Measurements from ENCODE around the gene PDE8B. TPM values are rescaled to one million over a fixed set of nuclear protein-coding genes. Genes with fewer than 3 reads are reported as not detected.

The PDE8B gene
- total and polyA plus RNA-seq, 11 donors, result 1.1 to 9.3 (median 3.4) TPM

DNA sequence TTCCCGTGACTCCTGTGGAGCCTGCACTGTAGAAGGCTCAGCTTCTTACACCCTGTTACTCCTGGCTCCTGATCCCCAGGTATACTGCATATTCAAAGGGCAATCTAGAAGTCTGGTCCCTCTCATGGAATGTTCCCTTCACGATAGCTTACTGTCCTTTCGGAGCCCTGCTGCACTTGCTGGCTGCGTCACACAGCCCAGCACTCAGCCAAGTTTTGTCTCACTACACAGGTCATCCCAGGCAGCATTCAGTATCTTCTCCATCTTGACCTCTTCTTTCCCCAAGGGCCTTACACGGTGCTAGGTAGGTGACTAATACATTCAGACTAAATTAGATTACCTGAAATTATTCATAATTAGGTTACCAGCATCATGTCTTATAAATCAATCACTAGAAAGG, 157.9 kb downstream of the PDE8B start:
- 68 to 81% (median 70%) methylated on average over 5 of the region's 5 CpGs for WGBS, 4 donors
- Histone ChIP-seq H3K36me3 (no peaks in the 10 kb centered on the region), H3K27ac (no peak overlapping the region), H3K27me3 (no peaks in the 10 kb centered on the region), H3K4me1 (no peaks in the 10 kb centered on the region), H3K9me3 (no peaks in the 10 kb centered on the region), H3K4me3 (no peak overlapping the region)
- TF ChIP-seq POLR2A (IDR thresholded peaks at IDR 0.05), result no peak
- TF ChIP-seq, protein P1, sequence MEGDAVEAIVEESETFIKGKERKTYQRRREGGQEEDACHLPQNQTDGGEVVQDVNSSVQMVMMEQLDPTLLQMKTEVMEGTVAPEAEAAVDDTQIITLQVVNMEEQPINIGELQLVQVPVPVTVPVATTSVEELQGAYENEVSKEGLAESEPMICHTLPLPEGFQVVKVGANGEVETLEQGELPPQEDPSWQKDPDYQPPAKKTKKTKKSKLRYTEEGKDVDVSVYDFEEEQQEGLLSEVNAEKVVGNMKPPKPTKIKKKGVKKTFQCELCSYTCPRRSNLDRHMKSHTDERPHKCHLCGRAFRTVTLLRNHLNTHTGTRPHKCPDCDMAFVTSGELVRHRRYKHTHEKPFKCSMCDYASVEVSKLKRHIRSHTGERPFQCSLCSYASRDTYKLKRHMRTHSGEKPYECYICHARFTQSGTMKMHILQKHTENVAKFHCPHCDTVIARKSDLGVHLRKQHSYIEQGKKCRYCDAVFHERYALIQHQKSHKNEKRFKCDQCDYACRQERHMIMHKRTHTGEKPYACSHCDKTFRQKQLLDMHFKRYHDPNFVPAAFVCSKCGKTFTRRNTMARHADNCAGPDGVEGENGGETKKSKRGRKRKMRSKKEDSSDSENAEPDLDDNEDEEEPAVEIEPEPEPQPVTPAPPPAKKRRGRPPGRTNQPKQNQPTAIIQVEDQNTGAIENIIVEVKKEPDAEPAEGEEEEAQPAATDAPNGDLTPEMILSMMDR (IDR thresholded peaks at IDR 0.05), result no peak
- DNase-seq (peak in 1 of 5 donors; percentile 38), ATAC-seq (peak; percentile 48 to 91 (median 80))
- intact Hi-C loops (cut with DNase I), result no loop called here

DNA sequence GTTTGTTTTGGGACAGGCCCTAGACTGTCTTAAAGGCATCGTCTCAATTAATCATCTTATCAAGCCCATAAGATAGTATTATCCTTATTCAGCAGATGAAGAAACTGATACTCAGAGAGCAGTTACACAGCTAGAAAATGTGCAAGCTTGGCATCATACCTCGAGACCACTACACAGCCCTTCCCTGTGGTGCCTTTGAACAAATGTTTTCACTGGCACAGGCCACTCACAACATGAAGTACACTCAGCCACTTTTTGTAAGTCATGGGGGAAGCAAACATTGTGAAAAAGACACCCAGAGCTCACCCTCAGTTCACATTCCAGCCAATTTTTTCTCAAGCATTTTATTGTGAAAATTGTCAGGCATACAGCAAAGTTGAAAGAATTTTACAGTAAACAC, 159.1 kb downstream of the PDE8B start:
- Histone ChIP-seq H3K27me3 (no peaks in the 10 kb centered on the region), H3K4me3 (no peak overlapping the region), H3K36me3 (no peaks in the 10 kb centered on the region), H3K9me3 (no peaks in the 10 kb centered on the region), H3K4me1 (no peaks in the 10 kb centered on the region), H3K27ac (no peak overlapping the region)
- no peak for ATAC-seq
- no peak for DNase-seq
- 67 to 80% (median 73%) methylated on average over 2 of the region's 2 CpGs for WGBS, 4 donors
- TF ChIP-seq, protein P1 (IDR thresholded peaks at IDR 0.05), result no peak
- TF ChIP-seq POLR2A (IDR thresholded peaks at IDR 0.05), result no peak
- intact Hi-C loops (cut with DNase I), result no loop called here

GRCh38 chr5:77374686-77375085, 164.2 kb downstream of the PDE8B start:
- Histone ChIP-seq H3K9me3 (no peaks in the 10 kb centered on the region), H3K27ac (no peak overlapping the region), H3K27me3 (no peaks in the 10 kb centered on the region), H3K4me3 (no peak overlapping the region), H3K36me3 (no peaks in the 10 kb centered on the region), H3K4me1 (no peaks in the 10 kb centered on the region)
- ATAC-seq (no peak), DNase-seq (no peak)
- WGBS, 4 donors, result 61 to 96% (median 84%) methylated on average over 3 of the region's 3 CpGs
- TF ChIP-seq, protein P1 (IDR thresholded peaks at IDR 0.05), result no peak
- TF ChIP-seq POLR2A (IDR thresholded peaks at IDR 0.05), result no peak
- intact Hi-C loops (cut with DNase I), result no loop called here

DNA sequence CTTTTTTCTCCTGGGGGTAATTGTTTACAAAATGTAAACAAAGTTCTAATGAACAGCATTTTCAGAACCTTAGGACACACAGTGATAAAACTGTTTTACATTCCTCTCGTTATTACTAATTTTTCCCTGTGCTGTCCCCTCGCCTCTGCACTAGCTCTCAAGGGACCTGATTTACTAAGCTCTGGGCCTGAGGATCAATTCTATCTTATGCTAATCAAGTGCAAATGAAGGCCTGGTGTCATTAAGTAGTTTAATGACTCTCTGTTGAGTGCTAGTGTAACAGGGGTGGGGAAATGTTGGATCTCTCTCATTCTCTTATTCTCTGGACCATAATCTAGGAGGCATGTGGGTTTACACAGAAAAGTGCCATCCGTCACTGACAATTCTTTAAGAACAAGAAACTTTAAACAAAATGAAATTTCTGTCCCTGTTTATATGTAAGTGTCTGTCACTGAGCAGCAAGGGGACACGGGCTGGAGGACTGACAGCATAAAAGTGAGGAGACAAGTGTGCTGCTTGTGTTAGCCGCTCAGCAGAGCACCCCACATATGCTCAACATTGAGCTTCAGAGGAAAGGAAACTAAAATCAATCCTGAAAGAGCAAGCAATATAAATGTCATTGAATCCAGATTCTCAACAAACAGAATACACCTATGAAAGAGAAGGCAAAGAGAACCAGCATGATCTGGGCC, 166.3 kb downstream of the PDE8B start:
- no peak overlapping the region for H3K27ac ChIP-seq
- intact Hi-C loops (cut with DNase I), result no loop called here
- H3K9me3 ChIP-seq, result no peaks in the 10 kb centered on the region
- H3K36me3 ChIP-seq, result no peaks in the 10 kb centered on the region
- ATAC-seq (no peak), DNase-seq (no peak)
- H3K4me3 ChIP-seq, result no peak overlapping the region
- 66 to 88% (median 86%) methylated on average over 5 of the region's 5 CpGs for WGBS, 4 donors
- TF ChIP-seq, protein P1 (IDR thresholded peaks at IDR 0.05), result no peak
- TF ChIP-seq POLR2A (IDR thresholded peaks at IDR 0.05), result no peak
- no peaks in the 10 kb centered on the region for H3K27me3 ChIP-seq
- H3K4me1 ChIP-seq, result no peaks in the 10 kb centered on the region
